ENCODE data around the gene ELAVL3.
"Not testable (repeated sequence)": the region's sequence is repeated elsewhere in the genome, so short reads cannot be mapped to it uniquely, and the experiment has no call there.

ELAVL3 gene

DNA sequence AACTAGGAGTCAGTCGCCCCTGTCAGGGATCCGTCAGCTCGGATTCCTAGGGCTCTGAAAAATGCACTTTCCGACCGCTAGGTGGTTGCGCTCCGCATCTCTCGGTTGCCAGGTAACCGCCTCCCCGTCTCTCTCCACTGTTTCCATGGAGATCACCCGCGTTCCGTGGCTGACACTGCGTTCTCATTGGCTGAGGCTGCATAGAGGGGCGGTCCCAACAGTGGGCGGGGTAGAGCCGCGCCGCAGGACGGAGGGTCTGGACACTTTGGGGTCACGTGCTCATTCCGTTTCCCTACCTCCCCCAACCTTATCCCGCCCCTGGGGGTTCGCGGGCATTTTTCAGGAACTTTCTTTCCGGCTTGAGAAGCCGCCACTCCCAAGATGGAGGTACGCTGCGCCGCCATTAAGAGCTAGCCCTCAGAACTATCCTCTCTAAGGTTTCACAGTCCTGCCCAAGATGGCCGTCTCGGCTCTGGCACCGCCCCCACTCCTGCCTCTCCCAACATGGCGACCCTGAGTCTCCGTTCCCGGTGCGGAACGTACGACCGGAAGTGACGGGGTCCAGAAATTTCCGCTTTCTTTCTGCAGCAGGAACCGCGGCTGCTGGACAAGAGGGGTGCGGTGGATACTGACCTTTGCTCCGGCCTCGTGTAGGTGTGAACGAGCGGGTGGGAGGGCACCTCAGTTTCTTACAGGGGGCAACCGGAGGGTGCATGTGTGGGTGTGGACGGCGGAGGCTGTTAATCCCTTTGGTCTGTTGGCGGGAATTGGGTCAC lies 45.6 kb downstream of the ELAVL3 start, which contains the start of the genes ODAD3 and PRKCSH:
Gene ODAD3 (minus strand): TSS at position 65 of the 776 bp plus-strand sequence. CDS start 105 bp downstream, outside the sequence.
Gene PRKCSH (plus strand): TSS at position 579 of the 776 bp plus-strand sequence. CDS start 483 bp downstream, outside the sequence.
- peak; percentile 99 for DNase-seq

DNA sequence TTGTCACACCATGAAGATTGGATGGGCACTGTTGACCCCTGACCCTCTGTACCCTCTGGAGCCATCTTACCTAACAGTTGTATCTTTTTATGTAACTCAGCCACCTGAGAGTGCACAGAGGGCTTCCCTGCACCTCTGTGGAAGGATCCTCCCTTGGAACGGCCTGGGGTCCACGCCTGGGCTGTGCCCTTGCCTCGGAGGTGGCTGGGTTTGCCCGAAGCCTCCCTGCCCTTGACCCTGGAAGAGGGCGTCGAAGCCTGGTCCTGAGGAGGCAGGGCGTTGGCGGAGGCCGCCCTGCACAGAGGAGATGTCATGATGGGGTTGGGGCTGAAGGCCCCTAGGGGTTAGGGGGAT lies 46.2 kb downstream of the ELAVL3 start:
- no peak for DNase-seq

GRCh38 chr19:11433526-11433925 lies 47.3 kb downstream of the ELAVL3 start:
- DNase-seq: not testable (repeated sequence)

- no peak for DNase-seq
These were observed 54.2 kb downstream of the ELAVL3 start for GRCh38 chr19:11426656-11427055.

- peak; percentile 7 for DNase-seq
These were observed 55.0 kb downstream of the ELAVL3 start for GRCh38 chr19:11425719-11426457.

DNA sequence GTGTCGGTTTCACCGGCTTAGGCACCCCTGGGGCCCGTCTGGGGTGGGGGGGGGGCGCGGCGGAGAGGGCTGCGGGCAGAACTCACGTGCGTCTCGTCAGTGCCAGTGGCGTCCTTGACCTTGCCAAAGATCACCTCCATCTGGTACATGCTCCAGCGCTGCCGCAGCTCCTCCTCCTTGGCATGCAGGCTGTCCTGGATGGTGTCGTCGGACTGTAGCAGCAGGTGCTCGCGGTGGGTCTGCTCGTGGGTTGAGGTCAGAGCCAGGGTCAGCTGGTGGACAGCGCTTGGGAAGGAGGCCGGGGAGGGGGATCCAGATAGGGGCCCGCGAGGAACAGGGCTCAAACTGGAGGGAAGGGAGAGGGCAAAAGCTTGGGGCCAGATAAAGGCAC lies 57.1 kb downstream of the ELAVL3 start:
- no peak for DNase-seq

GRCh38 chr19:11423164-11423790 lies 57.6 kb downstream of the ELAVL3 start:
- no peak for DNase-seq

DNA sequence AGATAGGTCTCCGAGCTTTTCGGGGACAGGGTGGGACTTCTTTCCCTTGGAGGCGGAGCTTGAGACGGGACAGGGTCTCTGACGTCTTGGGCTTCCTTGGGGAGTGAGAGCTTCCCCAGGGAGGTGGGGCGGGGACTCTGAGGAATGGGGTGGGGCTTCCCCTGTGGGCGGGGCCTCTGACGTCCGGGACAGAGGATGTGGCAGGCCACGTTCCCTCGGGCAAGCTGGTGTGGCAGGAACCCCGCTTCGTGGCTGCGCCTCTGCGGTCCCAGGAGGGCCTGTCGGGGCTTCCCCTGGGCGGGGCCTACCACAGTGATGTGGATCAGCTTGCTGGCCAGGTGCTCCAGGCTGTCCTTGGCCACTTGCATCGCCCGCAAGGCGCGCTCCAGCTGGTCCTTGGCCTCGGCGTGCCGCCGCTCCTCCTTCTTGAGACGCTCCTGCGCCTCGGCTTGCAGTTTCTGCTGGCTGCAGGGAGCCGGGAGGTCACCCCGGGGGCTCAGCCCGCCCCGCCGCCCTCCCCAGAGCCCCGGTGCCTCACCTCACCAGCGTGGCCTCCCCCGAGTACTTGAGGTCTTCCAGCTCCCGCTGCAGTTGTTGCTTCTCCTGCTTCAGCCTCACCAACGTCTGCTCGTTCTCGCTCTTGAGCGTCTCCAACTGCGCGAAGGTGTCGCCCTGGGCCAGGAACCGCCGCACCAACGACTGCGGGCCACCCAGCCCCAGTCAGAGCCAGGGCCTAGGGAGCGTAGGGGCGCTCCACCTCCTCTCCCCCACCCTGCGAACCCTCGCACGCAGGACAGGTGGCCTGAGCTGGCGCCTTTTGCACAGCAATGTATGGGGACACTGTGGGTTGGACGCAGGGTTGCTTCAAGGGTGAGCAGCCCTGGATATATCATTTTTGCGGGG lies 58.4 kb downstream of the ELAVL3 start:
- DNase-seq: peak; percentile 46

DNA sequence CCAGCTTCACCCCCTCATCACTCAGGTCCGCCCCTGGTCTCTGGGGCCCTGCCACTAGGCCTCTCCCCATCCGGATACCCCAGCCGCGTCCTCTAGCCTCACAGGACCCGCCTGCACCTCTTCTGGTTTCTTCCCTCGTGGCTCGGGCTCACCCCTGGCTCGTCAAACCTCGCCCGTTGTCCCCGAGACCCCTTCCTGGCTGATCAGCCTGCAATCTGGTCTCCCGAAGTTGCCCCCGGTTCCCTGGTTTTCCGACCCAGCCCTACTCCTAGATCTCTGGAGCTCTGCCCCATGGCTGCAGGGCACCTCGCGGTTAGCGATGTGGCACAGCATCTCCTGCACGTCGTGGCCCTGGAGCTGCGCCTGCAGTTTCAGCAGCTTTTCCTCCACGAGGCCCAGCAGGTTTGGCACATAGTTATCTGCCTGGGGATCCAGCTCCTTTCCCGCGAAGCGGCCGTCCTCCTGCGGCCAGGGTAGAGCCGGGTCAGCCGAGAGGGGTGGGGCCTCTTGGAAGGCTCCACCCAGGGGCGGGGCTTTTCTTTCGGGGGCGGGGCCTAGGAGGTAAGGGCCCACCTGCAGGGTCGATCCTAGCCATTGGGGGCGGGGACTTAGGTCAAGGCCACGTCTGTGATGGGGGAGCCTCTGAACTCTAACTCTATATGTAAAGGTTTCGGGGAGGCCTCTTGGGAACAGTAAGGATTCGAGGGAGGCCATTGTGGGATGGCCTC lies 59.3 kb downstream of the ELAVL3 start:
- peak; percentile 52 for DNase-seq

- DNase-seq: peak; percentile 5
These were observed 60.1 kb downstream of the ELAVL3 start for GRCh38 chr19:11420429-11421370.

GRCh38 chr19:11418549-11419506 lies 62.0 kb downstream of the ELAVL3 start, which contains the start of gene RGL3:
TSS of gene RGL3 (minus strand) at chr19:11419314. CDS start at chr19:11419278, 36 bp downstream.
- DNase-seq: peak; percentile 64

GRCh38 chr19:11418094-11418548 lies 62.7 kb downstream of the ELAVL3 start:
- peak; percentile 38 for DNase-seq

DNA sequence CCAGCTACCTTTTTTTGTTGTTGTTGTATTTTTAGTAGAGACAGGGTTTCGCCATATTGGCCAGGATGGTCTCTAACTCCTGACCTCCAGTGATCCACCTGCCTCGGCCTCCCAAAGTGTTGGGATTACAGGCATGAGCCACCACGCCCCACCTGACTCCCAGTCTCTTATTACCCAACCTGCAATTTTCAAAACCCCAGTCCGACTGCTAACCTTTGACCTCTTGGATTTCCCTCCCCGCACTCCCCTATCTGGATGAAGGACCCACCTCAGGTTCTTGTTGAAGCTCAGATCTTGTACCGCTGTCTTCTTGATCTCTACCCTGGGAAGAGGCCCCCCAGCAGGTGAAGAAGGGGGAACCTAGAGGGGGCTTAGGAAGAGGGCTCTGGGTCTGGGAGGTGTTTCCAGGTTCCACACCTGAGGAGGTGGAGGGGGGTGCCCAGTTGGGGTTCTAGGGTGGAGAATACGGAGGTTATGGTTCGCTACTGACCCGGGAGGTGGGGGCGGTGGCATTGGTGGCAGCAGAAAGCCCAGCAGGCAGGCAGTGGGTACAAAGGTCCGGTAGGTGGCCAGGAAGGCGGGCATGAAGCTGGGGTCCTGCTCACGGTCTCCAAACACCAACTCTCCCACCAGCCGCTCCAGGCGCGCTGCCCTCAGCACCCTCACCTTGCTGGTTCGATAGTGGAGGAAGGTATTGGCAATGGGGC lies 64.3 kb downstream of the ELAVL3 start:
- no peak for DNase-seq

- DNase-seq: no peak
These were observed 66.3 kb downstream of the ELAVL3 start for GRCh38 chr19:11414544-11414943.

- DNase-seq: no peak
These were observed 70.2 kb downstream of the ELAVL3 start for GRCh38 chr19:11410682-11411081.

DNA sequence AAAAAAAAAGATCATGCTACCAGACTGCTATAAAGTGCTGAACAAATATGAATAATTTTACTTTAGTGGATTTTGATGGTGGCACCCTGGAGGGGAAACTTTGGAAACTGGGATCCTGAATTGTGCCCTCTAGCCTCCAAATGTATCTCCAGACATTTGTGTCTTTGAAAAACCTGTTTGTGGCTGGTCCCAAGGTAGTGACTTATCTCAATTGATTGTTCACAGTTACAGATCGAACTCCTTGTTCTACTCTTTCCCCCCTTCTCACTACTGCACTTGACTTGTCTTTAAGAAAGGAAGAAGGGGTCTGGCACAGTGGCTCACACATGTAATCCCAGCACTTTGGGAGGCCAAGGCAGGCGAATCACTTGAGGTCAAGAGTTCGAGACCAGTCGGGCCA lies 72.3 kb downstream of the ELAVL3 start:
- no peak for DNase-seq

GRCh38 chr19:11406703-11407236 lies 74.1 kb downstream of the ELAVL3 start:
- DNase-seq: not testable (repeated sequence)

Measured in NCI-H774 (cell line).